Measurements from ENCODE around the gene POLR1G.
A peak's percentile ranks its signal among the peaks of the same experiment; 100 is the strongest.
"Not testable (repeated sequence)": the region's sequence is repeated elsewhere in the genome, so short reads cannot be mapped to it uniquely, and the experiment has no call there.

Gene POLR1G

GRCh38 chr19:45428384-45429231 is 22.2 kb downstream of the POLR1G start:
- peak; percentile 39 for DNase-seq
- no peaks in the 10 kb centered on the region for H3K27me3 ChIP-seq (replicated peaks)
- H3K36me3 ChIP-seq (replicated peaks): no peaks in the 10 kb centered on the region
- in situ Hi-C loops (cut with HindIII; ENCODE audit: low pct_ligation_motif_present, low sequenced_read_pairs): no loop called here
- H3K4me3 ChIP-seq (ENCODE audit: low read depth, low read length): peak overlapping the region; percentile 60
- TF ChIP-seq, protein P1, sequence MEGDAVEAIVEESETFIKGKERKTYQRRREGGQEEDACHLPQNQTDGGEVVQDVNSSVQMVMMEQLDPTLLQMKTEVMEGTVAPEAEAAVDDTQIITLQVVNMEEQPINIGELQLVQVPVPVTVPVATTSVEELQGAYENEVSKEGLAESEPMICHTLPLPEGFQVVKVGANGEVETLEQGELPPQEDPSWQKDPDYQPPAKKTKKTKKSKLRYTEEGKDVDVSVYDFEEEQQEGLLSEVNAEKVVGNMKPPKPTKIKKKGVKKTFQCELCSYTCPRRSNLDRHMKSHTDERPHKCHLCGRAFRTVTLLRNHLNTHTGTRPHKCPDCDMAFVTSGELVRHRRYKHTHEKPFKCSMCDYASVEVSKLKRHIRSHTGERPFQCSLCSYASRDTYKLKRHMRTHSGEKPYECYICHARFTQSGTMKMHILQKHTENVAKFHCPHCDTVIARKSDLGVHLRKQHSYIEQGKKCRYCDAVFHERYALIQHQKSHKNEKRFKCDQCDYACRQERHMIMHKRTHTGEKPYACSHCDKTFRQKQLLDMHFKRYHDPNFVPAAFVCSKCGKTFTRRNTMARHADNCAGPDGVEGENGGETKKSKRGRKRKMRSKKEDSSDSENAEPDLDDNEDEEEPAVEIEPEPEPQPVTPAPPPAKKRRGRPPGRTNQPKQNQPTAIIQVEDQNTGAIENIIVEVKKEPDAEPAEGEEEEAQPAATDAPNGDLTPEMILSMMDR (IDR thresholded peaks at IDR 0.05; ENCODE audit: low read depth, low read length, missing control alignments): peak; percentile 64
- peak overlapping the region; percentile 81 for H3K27ac ChIP-seq

- H3K27me3 ChIP-seq (replicated peaks); H3K36me3 ChIP-seq (replicated peaks); H3K4me3 ChIP-seq (ENCODE audit: low read depth, low read length); in situ Hi-C loops (cut with HindIII; ENCODE audit: low pct_ligation_motif_present, low sequenced_read_pairs); DNase-seq: not testable (repeated sequence)
- peak overlapping the region; percentile 81 for H3K27ac ChIP-seq
These were observed 23.5 kb downstream of the POLR1G start for GRCh38 chr19:45429896-45430295.

- in situ Hi-C loops (cut with HindIII; ENCODE audit: low pct_ligation_motif_present, low sequenced_read_pairs); DNase-seq; H3K4me3 ChIP-seq (ENCODE audit: low read depth, low read length); H3K27ac ChIP-seq; H3K36me3 ChIP-seq (replicated peaks); H3K27me3 ChIP-seq (replicated peaks): not testable (repeated sequence)
These were observed 24.6 kb downstream of the POLR1G start for GRCh38 chr19:45431008-45431407.

- in situ Hi-C loops (cut with HindIII; ENCODE audit: low pct_ligation_motif_present, low sequenced_read_pairs); H3K36me3 ChIP-seq (replicated peaks); H3K27me3 ChIP-seq (replicated peaks); H3K27ac ChIP-seq; DNase-seq; H3K4me3 ChIP-seq (ENCODE audit: low read depth, low read length): not testable (repeated sequence)
These were observed 26.1 kb downstream of the POLR1G start for GRCh38 chr19:45432543-45432942.

GRCh38 chr19:45437328-45437727 is 30.9 kb downstream of the POLR1G start:
- no peaks in the 10 kb centered on the region for H3K36me3 ChIP-seq (replicated peaks)
- in situ Hi-C loops (cut with HindIII; ENCODE audit: low pct_ligation_motif_present, low sequenced_read_pairs): no loop called here

DNA sequence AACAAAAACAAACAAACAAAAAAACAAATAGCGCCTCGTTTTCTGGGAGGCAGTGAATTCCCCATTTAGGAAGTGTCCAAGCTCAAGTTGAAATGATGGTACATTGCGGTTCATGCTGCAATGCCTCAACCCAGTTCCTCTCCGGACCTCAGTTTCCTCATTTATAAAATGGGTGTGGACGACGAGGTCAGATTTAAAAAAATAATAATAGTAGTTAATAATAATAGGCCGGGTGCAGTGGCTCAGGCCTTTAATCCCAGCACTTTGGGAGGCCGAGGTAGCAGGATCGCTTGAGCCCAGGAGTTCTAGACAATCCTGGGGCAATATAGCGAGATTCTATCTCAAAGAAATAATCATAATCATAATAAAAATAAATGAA is 32.7 kb downstream of the POLR1G start:
- in situ Hi-C loops (cut with HindIII; ENCODE audit: low pct_ligation_motif_present, low sequenced_read_pairs): no loop called here

More at GRCh38 chr19:45437328-45437727, 30.9 kb downstream of the POLR1G start:
- TF ChIP-seq, protein P1 (IDR thresholded peaks at IDR 0.05; ENCODE audit: low read depth, low read length, missing control alignments): no peak
- H3K27me3 ChIP-seq (replicated peaks): no peaks in the 10 kb centered on the region
- H3K27ac ChIP-seq: no peak overlapping the region
- no peak overlapping the region for H3K4me3 ChIP-seq (ENCODE audit: low read depth, low read length)
- DNase-seq: no peak

DNA sequence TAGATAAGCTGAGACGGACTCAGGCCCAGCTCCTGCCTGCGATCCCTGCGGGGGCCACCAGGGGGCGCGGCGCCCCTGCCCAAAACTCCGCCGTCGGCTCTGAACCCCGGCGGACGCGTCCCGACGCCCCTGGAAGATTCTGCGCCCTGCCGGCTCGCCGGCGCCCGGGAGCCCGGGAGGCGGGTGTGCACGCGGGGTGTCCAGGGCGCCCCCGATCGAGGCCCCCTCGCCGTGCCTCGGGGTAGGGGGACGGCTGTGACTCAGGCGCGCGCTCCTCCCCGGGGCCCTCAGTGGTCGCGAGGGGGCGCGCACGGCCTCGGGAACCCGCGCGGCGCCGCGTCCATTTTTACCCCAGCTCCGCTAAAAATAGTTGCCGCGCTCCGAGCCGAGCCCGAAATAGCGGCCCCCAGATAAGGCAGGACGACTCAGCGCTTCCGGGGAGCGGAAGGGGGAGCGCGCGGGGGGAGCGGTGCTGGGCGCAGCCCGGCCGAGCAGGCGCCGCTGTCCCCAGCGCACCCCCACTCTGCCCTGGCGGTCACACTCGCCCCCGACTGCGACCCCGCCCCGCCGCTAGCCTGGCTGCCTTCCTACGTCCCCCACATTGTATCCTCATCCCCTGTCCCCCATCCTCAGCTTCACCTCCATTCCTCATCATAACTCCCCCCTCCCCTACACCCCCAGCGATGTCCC is 33.3 kb downstream of the POLR1G start:
- DNase-seq: peak; percentile 77
- in situ Hi-C loops (cut with HindIII; ENCODE audit: low pct_ligation_motif_present, low sequenced_read_pairs): no loop called here
- Histone ChIP-seq H3K27me3 (replicated peaks) (no peaks in the 10 kb centered on the region), H3K27ac (peak overlapping the region; percentile 91), H3K4me3 (ENCODE audit: low read depth, low read length) (peak overlapping the region; percentile 50), H3K36me3 (replicated peaks) (no peaks in the 10 kb centered on the region)
- TF ChIP-seq, protein P1 (IDR thresholded peaks at IDR 0.05; ENCODE audit: low read depth, low read length, missing control alignments): peak; percentile 87

More for the DNA sequence above, 32.7 kb downstream of the POLR1G start:
- H3K27me3 ChIP-seq (replicated peaks): no peaks in the 10 kb centered on the region
- DNase-seq: no peak
- peak overlapping the region; percentile 91 for H3K27ac ChIP-seq
- no peaks in the 10 kb centered on the region for H3K36me3 ChIP-seq (replicated peaks)
- TF ChIP-seq, protein P1 (IDR thresholded peaks at IDR 0.05; ENCODE audit: low read depth, low read length, missing control alignments): no peak
- peak overlapping the region; percentile 50 for H3K4me3 ChIP-seq (ENCODE audit: low read depth, low read length)
